K562 (cell line): ENCODE results near the gene G6PC3. TPM values are rescaled to one million over a fixed set of nuclear protein-coding genes. Genes with fewer than 3 reads are reported as not detected.

Source experiments
- MBD2 ChIP-seq: sonication (generic); IDR thresholded peaks from 2 replicates; pipeline ENCODE4 v1.6.1; 2016; ENCODE audit warnings: low read depth, borderline replicate concordance
- SIRT6 ChIP-seq: IDR thresholded peaks from one replicate; pipeline ENCODE4 v1.6.1; 2012; ENCODE audit warnings: low read depth, mild to moderate bottlenecking, control low read depth, inconsistent platforms, low read length, moderate library complexity
- TAF15 ChIP-seq: fragments of 200-400 bp; formaldehyde crosslinking; IDR thresholded peaks from 2 replicates; pipeline ENCODE4 v1.6.1; 2017; ENCODE audit warnings: mild to moderate bottlenecking, low read depth, low read length, moderate library complexity
- XRCC3 ChIP-seq: fragments of 450-650 bp; IDR thresholded peaks from 2 replicates; pipeline ENCODE4 v1.6.1; 2017; ENCODE audit warnings: mild to moderate bottlenecking, moderate library complexity
- ZNF143 ChIP-seq: sonication (generic); formaldehyde crosslinking; IDR thresholded peaks from 2 replicates; pipeline ENCODE4 v1.9.0; 2022; ENCODE audit warnings: mild to moderate bottlenecking, missing genetic modification reagents
- ZNF41 ChIP-seq: fragments of 250-450 bp; sonication (Bioruptor Pico); conservative IDR thresholded peaks from 2 replicates; pipeline ENCODE4 v1.4.0; 2020; ENCODE audit warnings: mild to moderate bottlenecking
- ZNF507 ChIP-seq: conservative IDR thresholded peaks from 2 replicates; pipeline ENCODE4 v1.6.1; 2017; ENCODE audit warnings: missing genetic modification characterization, missing compliant biosample characterization
- polyA plus RNA-seq, 8 experiments: library from polyadenylated mRNA; depleted of rRNA in 4 of 8; stranded (reverse) in 5 of 8; unstranded in 3 of 8; fragments of >200 nt; fragmentation: Nextera tagmentation in 2 of 8; fragmentation: Illumina TruSeq in 1 of 8; extraction: Ambion mirVana in 2 of 8; extraction: Trizol in 1 of 8; gene quantifications; 2 replicates each; pipeline versions ENCODE4 v1.2.1 to v1.2.3, GENCODE V29; 2011 to 2014; ENCODE audit warnings: inconsistent platforms in 1 of 8, missing spikeins in 1 of 8
- total RNA-seq, 7 experiments: library from RNA; depleted of rRNA in 6 of 7; stranded (reverse); fragments of >200 nt in 6 of 7; fragmentation: Illumina TruSeq in 2 of 7; extraction: Trizol in 2 of 7; gene quantifications; 2 replicates each; pipeline versions ENCODE4 v1.2.1 to v1.2.3, GENCODE V29; 2011 to 2021; ENCODE audit warnings: low replicate concordance in 1 of 7
- TF ChIP-seq, protein P1 (sequence below): sonication (generic); formaldehyde crosslinking; IDR thresholded peaks from 2 replicates; pipeline ENCODE4 v1.8.0; 2022; ENCODE audit warnings: mild to moderate bottlenecking, missing genetic modification reagents, borderline replicate concordance
- TF ChIP-seq, protein P2 (sequence below): sonication (generic); formaldehyde crosslinking; IDR thresholded peaks from 2 replicates; pipeline ENCODE4 v1.8.0; 2023; ENCODE audit warnings: missing genetic modification reagents, mild to moderate bottlenecking, borderline replicate concordance

Gene G6PC3
- total and polyA plus RNA-seq, 9 of the 15 experiments (the other 6 are each of a cell fraction or from before 2014, with no cell fraction given), result 10.4 to 57.8 (median 31.1) TPM

DNA sequence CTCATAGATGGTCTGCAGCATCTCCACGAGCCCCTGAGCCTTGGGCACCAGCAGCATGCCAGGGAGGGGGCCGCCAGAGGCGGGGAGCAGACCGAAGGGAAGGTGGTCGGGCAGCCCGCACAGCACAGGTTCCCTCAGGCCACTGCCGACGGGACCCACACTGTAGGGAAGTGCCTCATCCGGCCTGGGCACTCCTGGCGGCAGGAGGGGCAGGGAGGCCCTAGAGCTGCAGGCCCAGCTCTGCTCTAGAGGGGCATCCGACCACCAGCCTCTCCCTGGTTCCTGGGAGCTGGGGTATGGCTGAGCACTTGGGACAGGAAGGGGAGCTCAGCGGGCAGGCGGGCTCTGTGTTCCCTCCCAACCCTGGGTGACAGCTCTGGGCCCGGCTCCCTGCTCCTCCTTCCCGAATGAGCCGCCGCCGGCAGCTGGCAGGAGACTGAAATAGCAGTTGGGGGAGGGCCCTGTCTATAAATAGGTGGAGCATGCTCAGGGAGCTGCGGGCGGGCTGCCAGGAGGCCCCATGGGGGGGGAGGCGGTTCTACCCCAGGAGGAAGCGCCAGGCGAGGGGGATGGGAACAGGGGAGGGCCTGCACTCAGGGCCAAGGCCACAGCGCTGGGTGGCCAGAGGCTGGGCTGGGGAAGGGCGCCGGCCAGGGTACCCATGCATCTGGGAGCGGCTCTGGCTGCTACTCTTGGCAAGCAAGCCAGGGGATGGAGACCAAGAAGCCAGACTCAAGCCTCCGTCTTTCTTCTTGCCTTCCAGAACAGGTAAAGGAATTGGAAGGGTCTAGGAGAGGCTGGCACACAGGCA lies 40.5 kb downstream of the G6PC3 start (continued):
- TF ChIP-seq ZNF507, result no peak
- TF ChIP-seq, protein P1, sequence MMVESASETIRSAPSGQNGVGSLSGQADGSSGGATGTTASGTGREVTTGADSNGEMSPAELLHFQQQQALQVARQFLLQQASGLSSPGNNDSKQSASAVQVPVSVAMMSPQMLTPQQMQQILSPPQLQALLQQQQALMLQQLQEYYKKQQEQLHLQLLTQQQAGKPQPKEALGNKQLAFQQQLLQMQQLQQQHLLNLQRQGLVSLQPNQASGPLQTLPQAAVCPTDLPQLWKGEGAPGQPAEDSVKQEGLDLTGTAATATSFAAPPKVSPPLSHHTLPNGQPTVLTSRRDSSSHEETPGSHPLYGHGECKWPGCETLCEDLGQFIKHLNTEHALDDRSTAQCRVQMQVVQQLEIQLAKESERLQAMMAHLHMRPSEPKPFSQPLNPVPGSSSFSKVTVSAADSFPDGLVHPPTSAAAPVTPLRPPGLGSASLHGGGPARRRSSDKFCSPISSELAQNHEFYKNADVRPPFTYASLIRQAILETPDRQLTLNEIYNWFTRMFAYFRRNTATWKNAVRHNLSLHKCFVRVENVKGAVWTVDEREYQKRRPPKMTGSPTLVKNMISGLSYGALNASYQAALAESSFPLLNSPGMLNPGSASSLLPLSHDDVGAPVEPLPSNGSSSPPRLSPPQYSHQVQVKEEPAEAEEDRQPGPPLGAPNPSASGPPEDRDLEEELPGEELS (CRISPR knock-in tag), result no peak
- TF ChIP-seq ZNF41 (CRISPR knock-in tag), result no peak
- TF ChIP-seq, protein P2, sequence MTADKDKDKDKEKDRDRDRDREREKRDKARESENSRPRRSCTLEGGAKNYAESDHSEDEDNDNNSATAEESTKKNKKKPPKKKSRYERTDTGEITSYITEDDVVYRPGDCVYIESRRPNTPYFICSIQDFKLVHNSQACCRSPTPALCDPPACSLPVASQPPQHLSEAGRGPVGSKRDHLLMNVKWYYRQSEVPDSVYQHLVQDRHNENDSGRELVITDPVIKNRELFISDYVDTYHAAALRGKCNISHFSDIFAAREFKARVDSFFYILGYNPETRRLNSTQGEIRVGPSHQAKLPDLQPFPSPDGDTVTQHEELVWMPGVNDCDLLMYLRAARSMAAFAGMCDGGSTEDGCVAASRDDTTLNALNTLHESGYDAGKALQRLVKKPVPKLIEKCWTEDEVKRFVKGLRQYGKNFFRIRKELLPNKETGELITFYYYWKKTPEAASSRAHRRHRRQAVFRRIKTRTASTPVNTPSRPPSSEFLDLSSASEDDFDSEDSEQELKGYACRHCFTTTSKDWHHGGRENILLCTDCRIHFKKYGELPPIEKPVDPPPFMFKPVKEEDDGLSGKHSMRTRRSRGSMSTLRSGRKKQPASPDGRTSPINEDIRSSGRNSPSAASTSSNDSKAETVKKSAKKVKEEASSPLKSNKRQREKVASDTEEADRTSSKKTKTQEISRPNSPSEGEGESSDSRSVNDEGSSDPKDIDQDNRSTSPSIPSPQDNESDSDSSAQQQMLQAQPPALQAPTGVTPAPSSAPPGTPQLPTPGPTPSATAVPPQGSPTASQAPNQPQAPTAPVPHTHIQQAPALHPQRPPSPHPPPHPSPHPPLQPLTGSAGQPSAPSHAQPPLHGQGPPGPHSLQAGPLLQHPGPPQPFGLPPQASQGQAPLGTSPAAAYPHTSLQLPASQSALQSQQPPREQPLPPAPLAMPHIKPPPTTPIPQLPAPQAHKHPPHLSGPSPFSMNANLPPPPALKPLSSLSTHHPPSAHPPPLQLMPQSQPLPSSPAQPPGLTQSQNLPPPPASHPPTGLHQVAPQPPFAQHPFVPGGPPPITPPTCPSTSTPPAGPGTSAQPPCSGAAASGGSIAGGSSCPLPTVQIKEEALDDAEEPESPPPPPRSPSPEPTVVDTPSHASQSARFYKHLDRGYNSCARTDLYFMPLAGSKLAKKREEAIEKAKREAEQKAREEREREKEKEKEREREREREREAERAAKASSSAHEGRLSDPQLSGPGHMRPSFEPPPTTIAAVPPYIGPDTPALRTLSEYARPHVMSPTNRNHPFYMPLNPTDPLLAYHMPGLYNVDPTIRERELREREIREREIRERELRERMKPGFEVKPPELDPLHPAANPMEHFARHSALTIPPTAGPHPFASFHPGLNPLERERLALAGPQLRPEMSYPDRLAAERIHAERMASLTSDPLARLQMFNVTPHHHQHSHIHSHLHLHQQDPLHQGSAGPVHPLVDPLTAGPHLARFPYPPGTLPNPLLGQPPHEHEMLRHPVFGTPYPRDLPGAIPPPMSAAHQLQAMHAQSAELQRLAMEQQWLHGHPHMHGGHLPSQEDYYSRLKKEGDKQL, result no peak
- TF ChIP-seq XRCC3, result no peak
- no peak for TF ChIP-seq ZNF143 (CRISPR knock-in tag)
- TF ChIP-seq TAF15, result no peak
- no peak for TF ChIP-seq MBD2
- TF ChIP-seq SIRT6, result no peak
